Activated CD4-positive, alpha-beta memory T cell treated with anti-CD3 and anti-CD28 coated beads, Interleukin-2, amount 10 ng/mL, durations not matched to agents 7 days and 5 days (primary cell): ENCODE measurements around the gene C22orf42. TPM values are rescaled to one million over a fixed set of nuclear protein-coding genes. Genes with fewer than 3 reads are reported as not detected.
"Not testable (repeated sequence)": the region's sequence is repeated elsewhere in the genome, so short reads cannot be mapped to it uniquely, and the experiment has no call there.

Experiments
- CTCF ChIA-PET: fragments of 350-600 bp; sonication (Branson Sonifier 250); formaldehyde crosslinking; loops from one replicate; lab custom pipeline; 2021; ENCODE audit warnings: antibody characterized with exemption, inconsistent platforms; lab: Charles Lee
- POLR2A ChIA-PET: fragments of 350-600 bp; sonication (Branson Sonifier 250); formaldehyde crosslinking; loops from one replicate; lab custom pipeline; 2021; ENCODE audit warnings: antibody characterized with exemption; lab: Charles Lee
- DNase-seq: peaks from one replicate; pipeline ENCODE4 v3.0.0-alpha.2; 2020
- H3K27ac Mint-ChIP-seq: one replicate; pipeline ENCODE4 v1.8.0; 2021; ENCODE audit warnings: mild to moderate bottlenecking, mixed read lengths
- H3K27me3 Mint-ChIP-seq: one replicate; pipeline ENCODE4 v1.8.0; 2021; ENCODE audit warnings: mixed read lengths
- H3K36me3 Mint-ChIP-seq: one replicate; pipeline ENCODE4 v1.8.0; 2021; ENCODE audit warnings: low read depth, mixed read lengths
- H3K4me1 Mint-ChIP-seq: one replicate; pipeline ENCODE4 v1.8.0; 2021; ENCODE audit warnings: mixed read lengths
- H3K4me3 Mint-ChIP-seq: one replicate; pipeline ENCODE4 v1.8.0; 2021; ENCODE audit warnings: mild to moderate bottlenecking, mixed read lengths
- H3K9me3 Mint-ChIP-seq: one replicate; pipeline ENCODE4 v1.8.0; 2021; ENCODE audit warnings: mixed read lengths
- total RNA-seq, 2 experiments: library from RNA; stranded (reverse); gene quantifications; one replicate each; pipeline ENCODE4 v1.2.3, GENCODE V29; 2021

The C22orf42 gene
- total RNA-seq, 2 experiments from 2014 or later: not detected

GRCh38 chr22:32202161-32202538 is 43.0 kb upstream of the C22orf42 start:
- peak overlapping the region; percentile 74 for H3K4me3 Mint-ChIP-seq
- CTCF ChIA-PET: interaction anchor here (0.8 to 3.1 kb wide), 12 partner anchors 8 to 540 kb away, joined by 3 to 18 read pairs (median 4); partner anchors contain the start of genes FBXO7, PISD and RTCB

DNA sequence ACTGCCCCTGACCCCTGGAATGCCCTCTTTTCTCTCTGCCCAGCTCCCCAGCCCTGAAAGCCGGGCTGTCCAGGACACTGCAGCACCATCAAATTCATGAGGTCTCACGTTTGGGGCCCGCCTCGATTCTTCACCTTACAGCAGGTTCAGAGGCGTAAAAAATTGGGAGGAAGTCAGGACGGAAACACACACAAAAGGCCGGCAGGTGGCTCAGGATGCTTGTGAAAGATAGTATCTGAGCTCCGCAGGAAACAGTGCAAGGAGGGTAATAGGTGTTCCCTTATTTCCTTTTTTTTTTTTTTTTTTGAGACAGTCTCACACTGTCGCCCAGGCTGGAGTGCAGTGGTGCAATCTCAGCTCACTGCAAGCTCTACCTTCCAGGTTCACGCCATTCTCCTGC is 41.6 kb upstream of the C22orf42 start:
- H3K27ac Mint-ChIP-seq: peak overlapping the region; percentile 42
- DNase-seq: peak; percentile 49
- POLR2A ChIA-PET: no interaction called here

More at GRCh38 chr22:32202161-32202538, 43.0 kb upstream of the C22orf42 start:
- Mint-ChIP-seq H3K9me3 (no peaks in the 10 kb centered on the region), H3K4me1 (peaks cover 69% of the 10 kb centered on the region), H3K36me3 (no peaks in the 10 kb centered on the region), H3K27ac (peak overlapping the region; percentile 12), H3K27me3 (peaks cover 20% of the 10 kb centered on the region)
- POLR2A ChIA-PET: interaction anchor here (1.0 kb wide), 1 partner anchor 60 kb away, joined by 5 read pairs; no protein-coding TSS in a partner anchor
- DNase-seq: no peak

GRCh38 chr22:32199961-32200360 is 40.9 kb upstream of the C22orf42 start:
- peaks cover 48% of the 10 kb centered on the region for H3K4me1 Mint-ChIP-seq
- no peaks in the 10 kb centered on the region for H3K9me3 Mint-ChIP-seq
- H3K4me3 Mint-ChIP-seq: no peak overlapping the region
- ChIA-PET POLR2A (no interaction called here), CTCF (interaction anchor here (1.7 to 3.1 kb wide), 2 partner anchors 57 to 66 kb away, joined by 6 to 18 read pairs; no protein-coding TSS in a partner anchor)
- H3K36me3 Mint-ChIP-seq: no peaks in the 10 kb centered on the region
- H3K27ac Mint-ChIP-seq: no peak overlapping the region
- H3K27me3 Mint-ChIP-seq: peaks cover 29% of the 10 kb centered on the region
- no peak for DNase-seq

More for the DNA sequence above, 41.6 kb upstream of the C22orf42 start:
- H3K9me3 Mint-ChIP-seq: no peaks in the 10 kb centered on the region
- no peaks in the 10 kb centered on the region for H3K36me3 Mint-ChIP-seq
- no peak overlapping the region for H3K4me3 Mint-ChIP-seq
- peaks cover 27% of the 10 kb centered on the region for H3K27me3 Mint-ChIP-seq
- CTCF ChIA-PET: interaction anchor here (0.6 to 3.1 kb wide), 5 partner anchors 58 to 280 kb away, joined by 3 to 18 read pairs (median 3); no protein-coding TSS in a partner anchor
- H3K4me1 Mint-ChIP-seq: peaks cover 55% of the 10 kb centered on the region

DNA sequence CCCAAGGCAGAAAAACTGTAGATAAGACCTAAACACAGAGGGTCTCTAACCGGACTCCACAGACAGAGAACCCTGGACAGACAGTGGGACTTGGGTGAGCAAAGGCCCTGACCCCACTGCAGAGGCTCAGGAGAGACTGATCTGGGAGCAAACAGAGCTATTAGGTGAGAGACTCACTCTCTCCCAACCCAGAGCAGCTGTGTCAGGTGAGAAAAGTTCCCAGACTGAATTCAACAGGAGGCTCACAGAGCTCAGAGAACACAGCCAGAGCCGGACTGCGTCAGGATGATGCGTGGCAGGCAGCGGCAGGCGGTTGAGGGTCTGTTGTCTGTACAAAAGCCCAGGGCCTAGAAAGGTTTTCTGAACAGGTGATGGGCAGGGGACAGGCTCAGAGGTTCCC is 40.2 kb upstream of the C22orf42 start:
- peaks cover 27% of the 10 kb centered on the region for H3K27me3 Mint-ChIP-seq
- POLR2A ChIA-PET: interaction anchor here (1.2 kb wide), 1 partner anchor 13 kb away, joined by 3 read pairs; no protein-coding TSS in a partner anchor
- CTCF ChIA-PET: no interaction called here
- H3K9me3 Mint-ChIP-seq: no peaks in the 10 kb centered on the region
- H3K4me3 Mint-ChIP-seq: no peak overlapping the region
- H3K4me1 Mint-ChIP-seq: peaks cover 42% of the 10 kb centered on the region
- no peak for DNase-seq
- H3K36me3 Mint-ChIP-seq: no peaks in the 10 kb centered on the region
- H3K27ac Mint-ChIP-seq: no peak overlapping the region

DNA sequence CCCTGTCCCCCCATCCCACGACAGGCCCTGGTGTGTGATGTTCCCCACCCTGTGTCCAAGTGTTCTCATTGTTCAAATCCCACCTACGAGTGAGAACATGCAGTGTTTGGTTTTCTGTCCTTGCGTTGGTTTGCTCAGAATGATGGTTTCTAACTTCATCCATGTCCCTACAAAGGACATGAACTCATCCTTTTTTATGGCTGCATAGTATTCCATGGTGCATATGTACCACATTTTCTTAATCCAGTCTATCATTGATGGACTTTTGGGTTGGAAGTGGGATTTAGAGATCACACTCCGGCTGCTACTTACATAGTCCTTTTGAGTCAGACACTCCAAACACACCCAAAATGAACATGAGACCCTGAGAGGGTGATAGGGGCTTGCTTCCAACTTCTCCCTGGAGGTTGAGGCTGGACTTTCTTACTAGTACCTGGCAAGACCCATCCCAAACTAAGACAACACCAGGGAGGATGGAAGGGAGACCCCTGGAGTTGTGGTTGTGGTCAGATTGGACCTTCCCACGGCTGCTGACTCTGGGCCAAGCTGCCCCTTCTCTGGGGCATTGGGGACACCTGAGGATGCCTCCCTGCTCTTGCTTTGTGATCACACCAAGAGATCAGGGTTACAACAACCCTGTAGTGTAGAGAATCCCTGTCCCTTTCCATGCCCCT is 38.6 kb upstream of the C22orf42 start:
- H3K4me3 Mint-ChIP-seq, POLR2A ChIA-PET, DNase-seq, H3K27ac Mint-ChIP-seq, H3K36me3 Mint-ChIP-seq, CTCF ChIA-PET, H3K9me3 Mint-ChIP-seq: not testable (repeated sequence)
- H3K27me3 Mint-ChIP-seq: peaks cover 16% of the 10 kb centered on the region
- peaks cover 28% of the 10 kb centered on the region for H3K4me1 Mint-ChIP-seq

DNA sequence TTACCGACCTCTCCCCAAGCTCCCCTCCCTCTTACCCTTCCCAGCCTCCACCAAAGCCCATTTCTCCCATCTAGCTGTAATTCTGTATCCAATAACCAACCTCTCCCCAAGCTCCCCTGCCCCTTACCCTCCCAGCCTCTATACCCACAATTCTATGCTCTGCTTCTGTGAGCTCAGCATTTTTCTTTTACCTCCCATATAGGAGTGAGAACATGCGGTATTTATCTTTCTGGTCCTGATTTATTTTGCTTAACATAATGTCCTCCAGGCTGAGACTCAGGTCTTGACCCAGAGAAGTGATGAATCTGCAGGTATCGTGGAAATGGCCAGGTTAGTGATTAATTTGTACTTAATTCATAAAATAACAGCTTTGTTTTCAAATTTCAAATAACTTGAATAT is 36.8 kb upstream of the C22orf42 start:
- H3K27ac Mint-ChIP-seq, H3K9me3 Mint-ChIP-seq, POLR2A ChIA-PET, H3K4me3 Mint-ChIP-seq, CTCF ChIA-PET, DNase-seq, H3K36me3 Mint-ChIP-seq: not testable (repeated sequence)
- Mint-ChIP-seq H3K4me1 (peaks cover 11% of the 10 kb centered on the region), H3K27me3 (peaks cover 21% of the 10 kb centered on the region)

DNA sequence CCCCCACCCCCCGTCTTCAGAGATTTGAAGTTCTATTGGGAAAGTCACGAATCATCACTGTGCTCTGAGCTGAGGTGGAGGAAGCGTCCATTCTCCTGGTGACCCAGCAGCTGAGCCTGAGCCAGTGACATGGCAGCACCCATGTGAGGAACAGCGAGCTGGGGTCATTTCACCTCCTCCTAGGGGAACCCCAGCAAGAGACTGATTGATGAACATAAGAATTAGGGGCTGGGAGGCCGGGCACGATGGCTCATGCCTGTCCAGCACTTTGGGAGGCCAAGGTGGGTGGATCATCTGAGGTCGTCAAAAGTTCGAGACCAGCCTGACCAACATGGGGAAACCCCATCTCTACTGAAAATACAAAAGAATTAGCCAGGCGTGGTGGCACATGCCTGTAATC is 34.2 kb upstream of the C22orf42 start:
- CTCF ChIA-PET, DNase-seq, H3K4me1 Mint-ChIP-seq, H3K4me3 Mint-ChIP-seq, H3K36me3 Mint-ChIP-seq, POLR2A ChIA-PET, H3K9me3 Mint-ChIP-seq, H3K27ac Mint-ChIP-seq: not testable (repeated sequence)
- peaks cover 23% of the 10 kb centered on the region for H3K27me3 Mint-ChIP-seq

DNA sequence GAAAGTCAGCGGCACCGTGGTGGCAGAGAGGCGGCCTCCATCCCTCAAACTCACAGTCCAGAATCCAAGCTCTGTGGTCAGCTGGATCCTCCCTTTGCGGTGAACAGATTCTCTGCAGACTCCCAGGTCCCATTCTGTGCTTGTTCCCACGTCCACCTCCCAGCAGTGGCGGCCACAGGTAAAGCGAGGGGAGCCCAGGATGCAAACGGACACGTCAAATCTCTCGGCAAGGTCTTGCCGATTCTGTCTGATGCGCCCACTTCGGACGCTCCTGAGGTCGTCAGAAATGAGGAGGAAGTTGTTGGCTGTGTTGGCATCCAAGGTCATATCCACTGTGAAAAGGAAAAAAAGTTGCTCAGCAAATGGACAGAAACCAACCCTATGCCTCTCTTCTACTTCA is 31.9 kb upstream of the C22orf42 start:
- H3K4me3 Mint-ChIP-seq, DNase-seq, H3K9me3 Mint-ChIP-seq, H3K27ac Mint-ChIP-seq, CTCF ChIA-PET, H3K4me1 Mint-ChIP-seq, H3K36me3 Mint-ChIP-seq, POLR2A ChIA-PET: not testable (repeated sequence)
- H3K27me3 Mint-ChIP-seq: peaks cover 15% of the 10 kb centered on the region

DNA sequence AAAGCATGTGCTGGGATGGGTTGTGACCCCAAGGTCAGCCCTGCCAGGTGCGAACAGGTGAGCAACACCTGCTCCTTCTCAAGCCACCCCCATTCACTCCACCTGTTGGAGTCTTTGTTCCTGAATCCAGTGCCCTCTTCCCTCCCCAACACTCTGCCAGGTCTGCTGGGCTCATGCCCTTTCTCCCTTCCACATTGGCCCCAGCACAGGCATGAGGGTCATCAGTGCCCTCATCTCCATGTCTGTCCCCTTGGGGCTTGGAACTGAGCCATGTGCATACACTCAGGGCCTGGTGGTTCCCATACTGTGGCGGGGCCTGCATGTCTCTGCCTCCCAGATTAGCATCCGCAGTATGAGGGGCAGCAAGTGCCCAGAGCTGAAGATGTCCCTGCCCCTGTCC is 26.7 kb upstream of the C22orf42 start:
- ChIA-PET CTCF (no interaction called here), POLR2A (interaction anchor here (1.2 kb wide), 1 partner anchor 13 kb away, joined by 3 read pairs; no protein-coding TSS in a partner anchor)
- no peaks in the 10 kb centered on the region for H3K4me1 Mint-ChIP-seq
- no peak overlapping the region for H3K27ac Mint-ChIP-seq
- DNase-seq: no peak
- no peaks in the 10 kb centered on the region for H3K9me3 Mint-ChIP-seq
- H3K27me3 Mint-ChIP-seq: peaks cover 12% of the 10 kb centered on the region
- no peak overlapping the region for H3K4me3 Mint-ChIP-seq
- no peaks in the 10 kb centered on the region for H3K36me3 Mint-ChIP-seq

DNA sequence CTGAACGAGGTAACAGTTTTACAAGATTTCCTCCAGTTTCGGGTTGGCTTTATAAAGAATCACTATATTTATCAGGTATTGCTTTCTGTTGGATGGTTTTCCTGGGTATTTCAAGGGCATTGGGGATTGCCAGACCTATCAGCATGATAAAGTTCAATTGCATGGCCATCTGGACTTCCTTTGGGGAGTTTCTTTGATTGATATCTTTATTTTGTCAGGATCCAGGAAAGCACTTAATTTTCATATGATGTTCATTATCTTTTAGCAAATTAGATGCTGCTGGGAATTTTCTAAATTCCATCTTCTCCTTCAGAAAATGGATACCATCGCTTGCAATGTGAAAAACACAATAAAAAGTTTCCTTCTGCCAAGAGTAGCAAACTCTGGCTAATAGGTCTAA is 24.5 kb upstream of the C22orf42 start:
- POLR2A ChIA-PET: no interaction called here
- CTCF ChIA-PET: no interaction called here
- Mint-ChIP-seq H3K9me3 (no peaks in the 10 kb centered on the region), H3K27me3 (peaks cover 15% of the 10 kb centered on the region), H3K36me3 (no peaks in the 10 kb centered on the region), H3K4me1 (no peaks in the 10 kb centered on the region), H3K27ac (no peak overlapping the region), H3K4me3 (no peak overlapping the region)
- DNase-seq: no peak

- Mint-ChIP-seq H3K4me1 (peaks cover 1% of the 10 kb centered on the region), H3K27ac (no peak overlapping the region), H3K9me3 (no peaks in the 10 kb centered on the region), H3K36me3 (no peaks in the 10 kb centered on the region), H3K27me3 (peaks cover 27% of the 10 kb centered on the region), H3K4me3 (no peak overlapping the region)
- ChIA-PET CTCF (no interaction called here), POLR2A (no interaction called here)
- DNase-seq: no peak
Measured at GRCh38 chr22:32181043-32181442, 21.9 kb upstream of the C22orf42 start.

- Mint-ChIP-seq H3K9me3 (no peaks in the 10 kb centered on the region), H3K27me3 (peaks cover 30% of the 10 kb centered on the region), H3K27ac (no peak overlapping the region), H3K4me1 (peaks cover 5% of the 10 kb centered on the region), H3K4me3 (no peak overlapping the region), H3K36me3 (no peaks in the 10 kb centered on the region)
- POLR2A ChIA-PET: no interaction called here
- CTCF ChIA-PET: no interaction called here
- no peak for DNase-seq
Measured at GRCh38 chr22:32177221-32177765, 18.2 kb upstream of the C22orf42 start.
